Stimulated activated CD8-positive, alpha-beta memory T cell treated with anti-CD3 and anti-CD28 coated beads, Interleukin-2, amount 100 ng/mL, for 1 hour (primary cell): Measurements from ENCODE around the gene ENHO.

Source experiments
- DNase-seq, 2 donors: peaks; one replicate each; pipeline ENCODE4 v3.0.0-alpha.2; 2020; ENCODE audit warnings: low read depth in 2 of 2

ENHO gene

GRCh38 chr9:34524349-34524748 is 1.6 kb upstream of the ENHO start:
- DNase-seq = no peak

- DNase-seq = no peak
Measured at GRCh38 chr9:34522091-34522887, 501 bp downstream of the ENHO start.

DNA sequence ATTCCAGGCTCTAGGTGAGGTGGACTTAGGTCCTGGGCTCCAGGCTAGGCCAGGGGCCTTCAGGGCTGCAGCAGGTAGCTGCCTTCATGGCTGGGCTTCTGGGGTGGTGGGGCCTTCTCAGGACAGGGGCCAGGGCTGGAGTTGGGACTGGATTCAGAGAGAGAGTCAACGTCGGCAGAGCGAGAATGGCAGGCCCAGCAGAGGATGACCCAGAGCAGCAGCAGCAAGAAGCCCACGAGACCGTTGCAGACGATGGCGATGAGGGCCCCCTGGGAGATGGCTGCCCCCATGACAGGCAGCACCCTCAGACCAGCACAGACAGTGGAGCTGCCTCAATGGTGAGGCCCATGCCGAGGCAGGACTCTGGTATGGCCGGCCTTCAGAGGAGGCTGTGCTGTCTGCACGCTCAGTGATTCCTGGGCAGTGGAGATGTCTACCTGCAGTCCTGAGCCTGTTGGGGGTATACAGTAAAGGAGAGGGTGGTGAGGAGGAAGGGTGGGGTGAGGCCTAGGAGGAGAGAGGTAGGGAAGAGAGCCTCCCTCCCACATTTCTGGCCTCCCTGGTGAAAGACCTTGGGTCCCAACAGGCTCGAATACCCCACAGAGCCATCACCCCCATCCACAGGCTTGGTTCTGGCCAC is 1.3 kb downstream of the ENHO start:
- DNase-seq = no peak

GRCh38 chr9:34520505-34521385 is 2.0 kb downstream of the ENHO start:
- no peak for DNase-seq

GRCh38 chr9:34520096-34520495 is 2.7 kb downstream of the ENHO start:
- DNase-seq = no peak

DNA sequence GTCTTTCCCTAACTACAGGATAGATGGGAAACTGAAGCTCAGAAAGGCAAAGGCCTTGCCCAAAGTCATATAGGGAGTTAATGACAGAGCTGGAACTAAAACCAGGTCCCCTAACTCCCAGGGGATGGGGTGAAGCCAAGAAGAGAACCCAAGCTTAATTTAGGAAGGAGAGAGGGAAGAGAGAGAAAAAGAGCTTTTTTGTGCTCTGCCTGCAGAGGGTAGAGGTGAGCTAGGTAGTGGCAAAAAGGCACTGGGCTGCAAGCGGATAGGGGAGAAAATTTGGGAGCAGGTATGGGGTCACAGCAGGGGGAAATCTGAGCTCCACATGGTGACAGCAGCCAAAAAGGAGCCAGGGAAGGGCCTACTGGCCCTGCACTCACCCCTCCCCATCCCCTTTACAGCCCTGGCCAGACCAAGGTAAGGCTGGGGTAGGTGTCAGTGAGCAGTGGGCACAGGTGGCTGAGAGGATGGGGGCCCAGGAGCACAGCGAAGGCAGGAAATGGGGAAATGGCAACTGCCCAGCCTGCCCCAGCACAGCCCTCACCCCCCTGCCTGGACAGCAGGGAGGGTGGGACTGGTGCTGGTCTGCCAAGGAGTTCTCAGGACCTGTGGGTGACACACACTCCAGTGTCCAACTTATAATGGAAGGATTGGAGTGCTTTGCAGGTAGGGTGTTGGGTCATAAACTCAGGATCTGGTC is 3.3 kb downstream of the ENHO start:
- no peak for DNase-seq

- no peak for DNase-seq
Measured at GRCh38 chr9:34518896-34519295, 3.9 kb downstream of the ENHO start.

DNA sequence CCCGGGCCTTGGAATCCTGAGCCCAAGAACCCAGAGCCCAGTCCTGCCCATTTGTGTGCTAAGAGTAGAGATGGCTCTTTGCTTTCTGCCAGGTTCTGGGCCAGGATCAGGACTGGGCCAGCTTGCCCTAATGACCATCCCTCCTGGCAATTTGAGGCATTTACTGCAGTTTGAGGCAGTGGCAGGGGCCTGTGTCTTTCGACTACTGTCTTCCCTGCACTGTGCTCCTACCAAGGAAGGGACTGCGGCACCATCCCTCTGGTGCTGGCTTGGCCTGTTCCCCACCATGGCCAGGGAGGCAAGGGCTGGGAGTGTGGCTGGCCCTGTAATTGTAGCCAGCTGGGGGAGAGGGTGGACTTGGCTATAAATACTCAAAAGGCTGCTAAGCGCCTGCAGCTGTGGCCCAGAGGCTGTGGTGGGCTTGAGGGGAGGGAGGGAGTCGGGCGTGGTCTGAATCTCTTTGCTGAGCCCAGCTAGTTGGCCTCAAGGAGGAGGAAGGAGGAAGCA is 4.6 kb downstream of the ENHO start:
- DNase-seq = no peak

- no peak for DNase-seq
Measured at GRCh38 chr9:34517185-34517584, 5.6 kb downstream of the ENHO start.

DNA sequence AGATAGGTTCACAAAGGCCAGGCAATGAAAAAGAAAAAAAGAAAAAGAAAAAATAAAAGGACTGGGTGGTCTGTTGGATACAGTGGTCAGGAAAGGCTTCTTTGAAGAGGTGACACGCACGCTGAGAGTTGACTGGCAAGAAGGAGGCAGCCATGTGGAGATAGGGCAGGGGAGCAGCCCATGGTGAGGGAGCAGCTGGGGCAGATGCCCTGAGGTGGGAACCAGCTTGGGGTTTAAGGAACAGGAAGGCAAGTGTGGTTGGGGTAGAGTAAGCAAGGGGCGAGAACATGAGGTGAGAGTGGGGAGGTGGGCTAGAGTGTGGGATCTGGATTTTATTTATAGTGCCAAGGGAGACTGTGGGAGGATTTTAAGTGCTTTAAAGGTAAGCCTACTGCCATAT is 6.8 kb downstream of the ENHO start:
- DNase-seq = no peak

DNA sequence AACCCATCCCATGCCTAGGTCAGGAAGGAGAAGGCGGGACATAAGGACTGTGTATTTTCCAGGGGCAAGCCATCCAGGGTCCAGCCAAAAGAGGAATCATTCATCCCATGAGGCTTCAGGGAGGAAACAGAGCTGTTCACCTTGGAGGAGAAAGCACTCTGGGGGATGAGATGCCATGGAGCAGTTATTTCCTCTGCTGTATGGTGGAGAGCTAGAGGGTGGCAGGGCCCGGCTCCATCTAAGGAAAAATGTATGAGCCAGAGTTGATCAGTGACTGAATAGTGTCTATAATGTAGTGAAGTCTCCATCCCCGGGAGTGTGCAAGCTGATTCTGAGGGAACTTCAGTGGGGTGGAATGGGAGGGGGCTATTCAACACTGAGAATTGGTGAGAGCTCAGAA is 8.0 kb downstream of the ENHO start:
- DNase-seq = no peak

DNA sequence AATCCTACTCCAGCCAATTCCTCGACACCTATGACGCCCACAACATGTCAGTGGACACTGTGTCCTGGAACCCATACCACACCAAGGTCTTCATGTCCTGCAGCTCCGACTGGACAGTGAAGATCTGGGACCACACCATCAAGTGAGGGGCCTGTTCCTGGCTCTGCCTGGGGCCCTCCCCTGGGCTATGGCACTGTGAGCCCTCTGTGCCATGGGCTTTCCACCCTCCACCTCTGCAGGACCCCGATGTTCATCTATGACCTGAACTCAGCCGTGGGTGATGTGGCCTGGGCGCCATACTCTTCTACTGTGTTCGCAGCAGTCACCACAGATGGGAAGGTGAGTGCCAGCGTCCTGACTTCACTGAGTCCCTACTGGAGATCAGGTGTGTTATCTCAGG is 8.4 kb downstream of the ENHO start:
- DNase-seq = no peak

DNA sequence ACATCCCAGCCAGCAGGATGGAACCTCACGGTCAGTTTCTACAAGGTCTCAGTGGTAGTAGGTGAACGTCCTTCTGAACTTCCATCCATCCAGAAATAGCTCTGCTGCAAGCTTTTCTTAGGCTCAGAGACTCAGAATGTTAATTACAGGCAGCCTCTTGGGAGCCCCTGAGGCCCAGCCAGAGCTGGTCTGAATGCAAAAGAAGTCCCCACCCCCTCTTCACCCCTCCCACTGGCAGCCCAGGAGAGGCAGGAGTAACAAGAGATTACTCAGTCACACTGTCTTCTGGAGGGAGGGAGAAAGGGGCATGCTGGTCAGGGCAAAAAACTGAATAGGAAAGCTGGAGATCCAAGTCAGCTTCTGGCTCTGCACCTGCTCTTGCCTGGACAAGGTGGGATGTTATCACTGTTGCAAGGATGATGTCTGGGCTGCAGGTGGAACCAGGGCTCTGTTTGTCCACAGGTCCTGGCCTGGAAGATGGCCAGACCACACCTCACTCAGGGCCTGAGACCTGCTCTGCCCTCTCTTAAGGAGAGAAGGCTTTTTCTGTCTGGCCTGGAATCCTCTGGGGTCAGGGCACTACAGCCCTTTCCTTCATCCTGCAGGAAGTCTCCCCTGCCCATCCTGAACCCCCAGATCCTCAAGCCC is 9.1 kb downstream of the ENHO start:
- DNase-seq = no peak

DNA sequence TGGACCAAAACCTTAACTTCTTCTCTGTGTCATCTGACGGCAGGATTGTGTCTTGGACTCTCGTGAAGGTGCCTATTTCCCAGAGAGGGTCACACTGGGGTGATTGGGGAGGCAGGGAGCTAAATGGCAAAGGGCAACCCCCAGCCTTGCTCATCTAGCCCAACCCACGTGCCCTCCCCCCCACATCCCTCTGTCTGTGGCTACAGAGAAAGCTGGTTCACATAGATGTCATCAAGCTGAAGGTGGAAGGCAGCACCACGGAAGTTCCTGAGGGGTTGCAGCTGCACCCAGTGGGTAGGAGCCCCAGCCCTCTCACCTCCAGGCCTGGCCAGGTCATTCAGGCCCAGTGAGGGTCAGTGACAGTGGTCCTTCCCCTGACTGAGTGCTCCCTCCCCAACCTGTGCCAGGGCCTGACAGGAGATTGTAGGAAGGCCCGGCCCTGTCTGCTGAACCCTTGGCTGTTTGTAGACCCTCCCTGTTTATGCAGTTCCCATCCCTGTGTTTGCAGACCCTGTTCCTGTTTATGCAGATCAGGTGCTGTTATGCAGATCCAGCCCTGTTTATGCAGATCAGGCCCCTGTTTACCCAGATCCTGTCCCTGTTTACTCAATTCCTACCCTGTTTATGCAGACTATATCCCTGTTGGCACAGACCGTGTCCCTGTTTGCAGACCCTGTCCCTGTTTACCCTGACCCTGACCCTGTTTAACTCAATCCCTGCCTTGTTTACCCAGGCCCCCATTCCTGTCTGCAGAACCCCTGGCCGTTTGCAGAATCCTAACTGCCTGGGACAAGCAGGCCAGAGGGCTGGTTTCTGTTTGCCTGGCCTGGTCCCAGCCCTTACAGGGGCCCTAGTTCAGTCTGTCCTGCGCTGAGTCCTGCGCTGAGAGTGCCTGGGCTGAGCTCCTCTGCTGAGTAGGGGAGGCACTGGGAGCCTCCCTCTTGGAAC is 10.4 kb downstream of the ENHO start:
- DNase-seq = no peak

- DNase-seq = no peak
Measured at GRCh38 chr9:34510497-34511468, 12.0 kb downstream of the ENHO start.

GRCh38 chr9:34508951-34509350 is 13.8 kb downstream of the ENHO start:
- no peak for DNase-seq

GRCh38 chr9:34508463-34508862 is 14.3 kb downstream of the ENHO start:
- DNase-seq = no peak

DNA sequence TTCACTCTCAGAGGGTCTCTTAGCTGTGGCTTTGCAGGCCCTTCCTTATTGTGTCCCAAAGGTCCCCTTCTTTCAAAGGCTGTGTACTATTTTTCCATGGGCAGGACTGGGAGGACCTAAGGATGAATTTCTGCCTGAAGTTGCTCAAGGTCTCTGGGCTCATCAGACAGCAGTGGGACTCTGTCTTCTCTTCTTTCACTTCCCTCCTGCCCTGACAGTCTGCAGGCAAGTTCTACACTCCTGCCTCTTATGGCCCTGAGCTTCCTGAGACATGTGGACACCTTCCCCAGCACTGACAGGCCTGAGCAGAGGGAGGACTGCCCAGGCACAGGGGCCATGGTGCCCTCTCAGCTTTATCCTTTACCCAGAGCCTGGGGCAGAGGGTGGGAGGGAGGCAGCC is 14.8 kb downstream of the ENHO start:
- no peak for DNase-seq

DNA sequence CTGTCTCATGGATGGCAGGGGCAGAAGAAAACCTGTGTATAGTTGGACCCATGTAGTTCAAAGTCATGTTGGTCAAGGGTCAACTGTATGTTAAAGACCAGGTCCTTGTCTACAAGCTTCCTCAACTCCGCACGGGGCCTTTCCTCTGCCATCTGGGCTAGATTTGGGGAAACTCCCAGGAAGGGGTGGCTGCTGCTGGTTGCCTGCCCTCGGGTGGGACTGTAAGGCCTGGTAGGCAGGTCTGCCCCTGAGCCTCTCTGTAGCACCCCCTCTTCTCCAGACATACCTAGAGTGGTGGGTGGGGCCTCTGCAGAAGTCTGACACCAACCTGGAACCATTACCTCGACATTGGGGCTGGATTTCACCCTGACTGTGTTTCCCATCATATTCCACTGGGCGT is 15.2 kb downstream of the ENHO start:
- DNase-seq = no peak
